Retinal pigment epithelial cell (primary cell): Measurements from ENCODE around the gene PRAMEF2.
"Not testable (repeated sequence)": the region's sequence is repeated elsewhere in the genome, so short reads cannot be mapped to it uniquely, and the experiment has no call there.

ENCODE experiments used
- DNase-seq: peaks from one replicate; pipeline ENCODE4 v3.0.0-alpha.2; 2010; ENCODE audit warnings: low read depth
- H3K4me3 ChIP-seq: 2 replicates; pipeline ENCODE4 v1.5.1; 2011; ENCODE audit warnings: mild to moderate bottlenecking, low read length, control low read depth, moderate library complexity
- TF ChIP-seq, protein P1 (sequence below): conservative IDR thresholded peaks from 2 replicates; pipeline ENCODE4 v1.5.1; 2011; ENCODE audit warnings: low read depth, low read length, control low read depth, inconsistent platforms

PRAMEF2 gene, protein sequence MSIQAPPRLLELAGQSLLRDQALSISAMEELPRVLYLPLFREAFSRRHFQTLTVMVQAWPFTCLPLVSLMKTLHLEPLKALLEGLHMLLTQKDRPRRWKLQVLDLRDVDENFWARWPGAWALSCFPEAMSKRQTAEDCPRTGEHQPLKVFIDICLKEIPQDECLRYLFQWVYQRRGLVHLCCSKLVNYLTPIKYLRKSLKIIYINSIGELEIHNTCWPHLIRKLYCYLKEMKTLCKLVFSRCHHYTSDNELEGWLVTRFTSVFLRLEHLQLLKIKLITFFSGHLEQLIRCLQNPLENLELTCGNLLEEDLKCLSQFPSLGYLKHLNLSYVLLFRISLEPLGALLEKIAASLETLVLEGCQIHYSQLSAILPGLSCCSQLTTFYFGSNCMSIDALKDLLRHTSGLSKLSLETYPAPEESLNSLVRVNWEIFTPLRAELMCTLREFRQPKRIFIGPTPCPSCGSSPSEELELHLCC

DNA sequence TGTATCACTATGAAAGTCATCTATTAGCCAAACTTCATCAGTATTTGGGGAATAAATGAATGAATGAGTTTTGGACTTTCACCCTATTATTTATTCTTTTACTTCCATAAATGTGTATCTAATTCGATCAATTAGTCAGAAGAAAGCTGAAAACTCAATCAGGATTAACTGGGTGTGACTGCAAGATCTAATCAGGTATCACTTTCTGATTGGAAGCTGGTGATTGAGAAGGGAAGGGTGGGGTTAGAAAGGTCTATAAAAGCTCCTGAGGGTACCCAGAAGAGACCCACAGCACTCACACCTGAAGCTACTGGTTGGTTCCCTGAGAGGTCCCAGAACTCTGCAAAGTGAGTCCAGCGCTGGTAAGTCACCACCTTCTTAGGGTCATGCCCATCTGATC, at the start of gene PRAMEF2:
Gene PRAMEF2 (plus strand): TSS at position 301 of the 400 bp plus-strand sequence. CDS start 1,924 bp downstream, outside the sequence.
- H3K4me3 ChIP-seq, DNase-seq: not testable (repeated sequence)

DNA sequence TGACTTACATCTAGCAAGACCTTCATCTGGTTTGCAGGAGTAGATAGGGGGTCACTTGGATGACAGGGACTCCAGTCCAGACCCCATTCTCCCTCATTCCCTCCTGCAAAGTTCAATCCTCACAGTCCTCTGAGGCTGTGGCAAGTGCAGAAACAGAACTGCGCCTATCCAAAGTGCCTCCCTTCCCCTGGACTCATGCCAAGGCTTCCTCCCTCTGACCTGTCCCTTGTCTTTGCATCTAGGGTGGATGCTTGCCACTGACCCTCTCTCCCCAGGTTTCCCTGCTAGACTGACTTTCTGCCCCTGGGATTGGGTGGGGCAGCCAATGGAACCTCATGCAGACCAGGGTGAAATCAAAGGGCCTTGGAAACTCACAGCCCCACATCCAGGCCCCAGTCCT, 47.0 kb upstream of the PRAMEF2 start:
- H3K4me3 ChIP-seq = no peak overlapping the region
- no peak for DNase-seq
- TF ChIP-seq, protein P1, sequence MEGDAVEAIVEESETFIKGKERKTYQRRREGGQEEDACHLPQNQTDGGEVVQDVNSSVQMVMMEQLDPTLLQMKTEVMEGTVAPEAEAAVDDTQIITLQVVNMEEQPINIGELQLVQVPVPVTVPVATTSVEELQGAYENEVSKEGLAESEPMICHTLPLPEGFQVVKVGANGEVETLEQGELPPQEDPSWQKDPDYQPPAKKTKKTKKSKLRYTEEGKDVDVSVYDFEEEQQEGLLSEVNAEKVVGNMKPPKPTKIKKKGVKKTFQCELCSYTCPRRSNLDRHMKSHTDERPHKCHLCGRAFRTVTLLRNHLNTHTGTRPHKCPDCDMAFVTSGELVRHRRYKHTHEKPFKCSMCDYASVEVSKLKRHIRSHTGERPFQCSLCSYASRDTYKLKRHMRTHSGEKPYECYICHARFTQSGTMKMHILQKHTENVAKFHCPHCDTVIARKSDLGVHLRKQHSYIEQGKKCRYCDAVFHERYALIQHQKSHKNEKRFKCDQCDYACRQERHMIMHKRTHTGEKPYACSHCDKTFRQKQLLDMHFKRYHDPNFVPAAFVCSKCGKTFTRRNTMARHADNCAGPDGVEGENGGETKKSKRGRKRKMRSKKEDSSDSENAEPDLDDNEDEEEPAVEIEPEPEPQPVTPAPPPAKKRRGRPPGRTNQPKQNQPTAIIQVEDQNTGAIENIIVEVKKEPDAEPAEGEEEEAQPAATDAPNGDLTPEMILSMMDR = no peak

DNA sequence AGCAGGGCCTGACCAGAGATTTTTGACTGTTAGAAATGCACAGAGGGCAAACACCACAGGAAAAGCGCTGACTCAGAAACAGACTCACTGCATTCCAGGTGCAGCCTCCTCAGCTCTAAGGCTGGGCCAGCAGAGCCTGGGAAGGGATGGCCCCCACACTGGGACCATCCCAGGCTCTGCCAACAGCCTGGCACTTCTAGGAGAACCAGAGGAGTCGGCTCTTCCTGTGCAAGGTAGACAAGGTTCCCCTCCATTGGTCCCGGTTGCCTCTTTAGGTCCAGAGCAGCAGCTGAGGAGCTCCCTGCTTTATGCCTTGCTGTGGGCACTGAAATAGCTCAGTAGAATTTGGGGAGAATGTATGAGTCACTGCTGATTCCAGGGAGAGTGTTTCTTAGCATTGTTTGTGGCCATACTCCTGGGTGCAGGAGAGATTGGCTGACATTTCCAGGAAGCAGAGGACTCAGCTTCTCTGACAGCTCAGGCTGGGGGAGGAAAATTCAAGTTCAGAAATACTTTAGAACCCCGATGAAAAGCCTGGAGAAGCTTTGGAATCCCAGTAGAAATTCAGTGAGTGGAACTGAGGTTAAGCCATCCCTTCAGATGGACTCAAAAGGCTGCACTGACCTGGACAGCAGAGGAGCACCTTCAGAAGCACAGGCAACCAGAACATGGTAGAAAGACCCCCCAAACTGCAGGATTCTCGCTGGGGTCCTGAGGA, 46.0 kb upstream of the PRAMEF2 start:
- TF ChIP-seq, protein P1 = no peak
- no peak for DNase-seq
- H3K4me3 ChIP-seq = no peak overlapping the region

DNA sequence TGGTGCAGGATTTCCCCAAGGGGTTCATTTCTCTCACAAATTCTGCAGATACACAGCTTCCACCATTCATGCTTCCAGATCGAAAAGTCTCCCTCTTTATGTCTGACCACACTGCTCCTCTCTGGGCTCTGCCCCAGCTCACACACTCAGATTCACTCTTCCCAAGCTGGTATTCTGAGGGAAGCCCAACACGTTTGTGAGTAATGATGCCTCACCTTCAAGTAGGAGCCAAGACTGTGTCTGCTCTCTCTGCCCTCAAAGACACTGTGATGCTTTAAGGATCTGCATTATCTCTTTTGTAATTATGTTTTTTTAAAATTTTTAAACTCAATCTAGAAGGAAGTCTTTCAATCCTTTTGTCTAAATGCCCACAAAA, 45.5 kb upstream of the PRAMEF2 start:
- H3K4me3 ChIP-seq = no peak overlapping the region
- TF ChIP-seq, protein P1 = no peak
- no peak for DNase-seq

DNA sequence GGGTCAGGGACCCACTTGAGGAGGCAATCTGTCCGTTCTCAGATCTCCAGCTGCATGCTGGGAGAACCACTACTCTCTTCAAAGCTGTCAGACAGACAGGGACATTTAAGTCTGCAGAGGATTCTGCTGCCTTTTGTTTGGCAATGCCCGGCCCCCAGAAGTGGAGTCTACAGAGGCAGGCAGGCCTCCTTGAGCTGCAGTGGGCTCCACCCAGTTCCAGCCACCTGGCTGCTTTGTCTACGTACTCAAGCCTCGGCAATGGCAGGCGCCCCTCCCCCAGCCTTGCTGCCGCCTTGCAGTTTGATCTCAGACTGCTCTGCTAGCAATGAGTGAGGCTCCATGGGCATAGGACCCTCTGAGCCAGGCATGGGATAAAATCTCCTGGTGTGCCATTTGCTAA, 37.8 kb upstream of the PRAMEF2 start:
- not testable (repeated sequence) for H3K4me3 ChIP-seq, DNase-seq

DNA sequence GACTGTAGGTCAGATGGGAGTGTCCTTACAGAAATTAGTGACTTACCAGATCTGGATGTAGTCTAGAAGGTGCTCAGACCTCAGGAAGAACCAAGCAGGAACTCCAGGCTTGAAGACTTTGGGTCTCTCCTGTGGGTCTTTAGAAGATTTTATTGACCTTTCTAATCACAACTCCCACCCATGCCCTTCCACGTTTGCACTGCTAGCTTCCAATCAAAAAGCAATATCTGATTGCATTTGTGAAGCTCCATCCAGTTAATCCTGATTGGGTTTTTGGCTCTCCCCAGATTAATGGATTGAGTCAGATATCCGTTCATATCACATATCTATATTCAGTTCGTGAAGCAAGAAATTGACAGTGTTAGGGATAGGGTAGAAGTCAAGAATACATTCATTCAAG, 25.6 kb upstream of the PRAMEF2 start, which contains the start of gene PRAMEF11:
Gene PRAMEF11 (minus strand): TSS at position 101 of the 400 bp plus-strand sequence. CDS start 2,621 bp downstream, outside the sequence.
- not testable (repeated sequence) for DNase-seq, H3K4me3 ChIP-seq

DNA sequence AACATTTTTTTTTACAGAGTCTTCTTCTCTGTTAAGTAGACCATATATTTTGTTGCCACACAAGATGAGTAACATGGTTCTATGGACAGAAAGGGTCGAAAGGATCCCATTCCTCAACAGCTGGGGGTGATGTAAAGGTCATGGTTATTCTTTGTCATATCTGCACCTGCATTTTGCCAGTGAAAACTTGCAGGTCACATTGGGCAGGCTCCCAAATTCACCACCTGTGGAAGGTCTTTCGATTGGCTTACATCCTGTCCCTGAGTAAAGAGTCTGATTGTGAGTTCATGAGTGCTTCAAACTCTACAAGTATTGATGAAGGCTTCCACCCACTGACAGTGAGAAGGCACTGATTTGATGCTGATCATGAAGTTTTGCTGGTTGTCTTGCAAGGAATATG, 23.6 kb upstream of the PRAMEF2 start:
- not testable (repeated sequence) for H3K4me3 ChIP-seq, DNase-seq

DNA sequence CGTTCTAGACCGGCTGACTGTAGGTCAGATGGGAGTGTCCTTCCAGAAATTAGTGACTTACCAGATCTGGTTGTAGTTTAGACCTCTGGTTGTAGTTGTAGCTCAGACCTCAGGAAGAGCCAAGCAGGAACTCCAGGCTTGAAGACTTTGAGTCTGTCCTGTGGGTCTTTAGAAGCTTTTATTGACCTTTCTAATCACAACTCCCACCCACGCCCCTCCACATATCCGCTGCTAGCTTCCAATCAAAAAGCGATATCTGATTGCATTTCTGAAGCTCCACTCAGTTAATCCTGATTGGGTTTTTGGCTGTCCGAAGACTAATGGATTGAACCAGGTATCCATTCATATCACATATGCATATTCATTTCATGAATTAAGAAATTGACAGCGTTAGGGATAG, 8.3 kb upstream of the PRAMEF2 start, which contains the start of gene HNRNPCL1:
Gene HNRNPCL1 (minus strand): TSS at position 101 of the 400 bp plus-strand sequence. CDS start 431 bp downstream, outside the sequence.
- H3K4me3 ChIP-seq, DNase-seq: not testable (repeated sequence)

DNA sequence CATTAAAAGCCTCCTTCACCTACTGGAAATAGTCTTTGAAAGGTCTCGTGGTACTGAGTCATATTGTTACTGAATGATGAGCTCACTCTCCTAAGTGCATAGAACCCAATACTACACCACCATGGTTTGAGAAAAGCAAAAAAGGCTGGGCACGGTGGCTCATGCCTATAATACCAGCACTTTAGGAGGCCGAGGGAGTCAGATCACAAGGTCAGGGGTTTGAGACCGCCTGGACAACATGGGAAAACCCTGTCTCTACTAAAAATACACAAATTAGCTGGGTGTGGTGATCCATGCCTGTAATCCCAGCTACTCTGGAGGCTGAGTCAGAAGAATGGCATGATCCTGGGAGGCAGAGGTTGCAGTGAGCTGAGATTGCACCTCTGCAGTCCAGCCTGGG, 5.1 kb upstream of the PRAMEF2 start:
- no peak overlapping the region for H3K4me3 ChIP-seq
- TF ChIP-seq, protein P1 = no peak
- peak; percentile 6 for DNase-seq

DNA sequence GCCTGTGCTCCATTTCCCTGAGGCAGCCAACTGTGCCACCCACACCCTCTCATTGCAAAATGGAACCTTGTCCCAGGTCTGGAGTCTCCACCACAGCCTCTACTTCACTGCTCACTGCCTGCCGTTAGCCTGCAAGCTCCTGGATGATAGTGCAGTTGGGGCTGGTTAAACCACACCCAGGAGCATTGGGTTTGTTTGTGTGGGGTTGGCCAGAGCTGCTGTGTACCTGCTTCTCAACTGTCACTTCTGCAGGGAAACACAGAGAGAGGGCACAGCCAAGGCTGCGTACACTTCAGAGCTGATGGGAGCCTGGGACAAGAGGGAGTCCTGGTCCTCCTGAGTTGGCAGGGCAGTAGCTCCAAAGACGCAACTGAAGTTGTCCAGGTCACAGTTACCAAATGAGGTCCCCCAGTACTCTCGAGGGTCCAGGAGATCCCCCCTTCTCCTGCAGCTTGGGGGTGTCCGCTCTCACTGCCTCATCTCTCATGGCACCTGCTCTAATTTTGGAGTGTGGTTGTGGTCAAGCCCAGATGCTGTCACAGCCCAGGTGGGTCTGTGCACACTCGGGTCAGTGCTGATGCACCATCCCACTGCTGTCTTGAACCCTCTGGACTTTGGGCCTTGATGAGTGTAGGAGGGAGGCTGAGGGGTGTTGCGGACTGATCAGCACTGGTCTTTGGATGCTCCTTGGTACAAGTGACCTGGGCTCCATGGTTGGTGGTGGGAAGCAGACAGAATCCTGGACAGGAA, 6.4 kb downstream of the PRAMEF2 start:
- not testable (repeated sequence) for DNase-seq, H3K4me3 ChIP-seq

DNA sequence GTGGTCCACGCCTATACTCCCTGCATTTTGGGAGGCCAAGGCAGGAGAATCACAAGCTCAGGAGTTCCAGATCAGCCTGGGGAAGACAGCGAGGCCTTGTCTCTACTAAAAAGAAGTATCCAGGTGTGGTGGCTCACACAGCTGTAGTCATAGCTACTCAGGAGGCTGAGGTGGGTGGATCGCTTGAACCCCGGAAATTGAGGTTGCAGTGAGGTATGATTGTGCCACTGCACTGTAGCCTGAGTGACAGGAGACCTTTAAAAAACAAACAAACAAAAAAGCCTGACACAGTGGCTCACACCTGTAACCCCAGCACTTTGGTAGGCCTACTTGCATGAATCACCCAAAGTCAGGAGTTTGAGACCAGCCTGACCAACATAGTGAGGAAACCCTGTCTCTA, 21.6 kb downstream of the PRAMEF2 start:
- DNase-seq, H3K4me3 ChIP-seq: not testable (repeated sequence)

DNA sequence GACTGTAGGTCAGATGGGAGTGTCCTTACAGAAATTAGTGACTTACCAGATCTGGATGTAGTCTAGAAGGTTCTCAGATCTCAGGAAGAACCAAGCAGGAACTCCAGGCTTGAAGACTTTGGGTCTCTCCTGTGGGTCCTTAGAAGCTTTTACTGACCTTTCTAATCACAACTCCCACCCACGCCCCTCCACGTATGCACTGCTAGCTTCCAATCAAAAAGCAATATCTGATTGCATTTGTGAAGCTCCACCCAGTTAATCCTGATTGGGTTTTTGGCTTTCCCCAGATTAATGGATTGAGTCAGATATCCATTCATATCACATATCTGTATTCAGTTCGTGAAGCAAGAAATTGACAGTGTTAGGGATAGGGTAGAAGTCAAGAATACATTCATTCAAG, 29.2 kb downstream of the PRAMEF2 start, which contains the start of gene PRAMEF4:
Gene PRAMEF4 (minus strand): TSS at position 101 of the 400 bp plus-strand sequence. CDS start 2,807 bp downstream, outside the sequence.
- DNase-seq, H3K4me3 ChIP-seq: not testable (repeated sequence)

DNA sequence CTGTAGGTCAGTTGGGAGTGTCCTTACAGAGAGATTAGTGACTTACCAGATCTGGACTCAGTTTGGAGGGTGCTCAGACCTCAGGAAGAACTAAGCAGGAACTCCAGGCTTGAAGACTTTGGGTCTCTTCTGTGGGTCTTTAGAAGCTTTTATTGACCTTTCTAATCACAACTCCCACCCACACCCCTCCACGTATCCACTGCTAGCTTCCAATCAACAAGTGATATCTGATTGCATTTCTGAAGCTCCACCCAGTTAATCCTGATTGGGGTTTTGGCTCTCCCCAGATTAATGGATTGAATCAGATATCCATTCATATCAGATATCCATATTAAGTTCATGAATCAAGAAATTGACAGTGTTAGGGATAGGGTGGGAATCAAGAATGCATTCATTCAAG, 41.3 kb downstream of the PRAMEF2 start, which contains the start of gene PRAMEF10:
Gene PRAMEF10 (minus strand): TSS at position 101 of the 400 bp plus-strand sequence. CDS start 2,423 bp downstream, outside the sequence.
- not testable (repeated sequence) for H3K4me3 ChIP-seq

More for the DNA sequence above, 41.3 kb downstream of the PRAMEF2 start, which contains the start of gene PRAMEF10:
- DNase-seq = not testable (repeated sequence)
